HCT116 (cell line): ENCODE data around the gene IPO8.

Source experiments
- CBX3 ChIP-seq: IDR thresholded peaks from 2 replicates; pipeline ENCODE4 v1.6.1; 2012; ENCODE audit warnings: low read depth
- CEBPB ChIP-seq: IDR thresholded peaks from 2 replicates; pipeline ENCODE4 v1.6.1; 2012; ENCODE audit warnings: low read depth
- EGR1 ChIP-seq: IDR thresholded peaks from 2 replicates; pipeline ENCODE4 v1.6.1; 2012; ENCODE audit warnings: low read depth
- EZH2 ChIP-seq: fragments of 200-600 bp; sonication (generic); IDR thresholded peaks from 2 replicates; pipeline ENCODE4 v1.6.1; 2017; ENCODE audit warnings: antibody characterized with exemption, mixed run types
- EZH2phosphoT487 ChIP-seq: fragments of 200-600 bp; IDR thresholded peaks from 2 replicates; pipeline ENCODE4 v1.6.1; 2018; ENCODE audit warnings: antibody characterized with exemption, borderline replicate concordance
- JUND ChIP-seq: IDR thresholded peaks from 2 replicates; pipeline ENCODE4 v1.6.1; 2012
- POLR2A ChIP-seq: IDR thresholded peaks from 2 replicates; pipeline ENCODE4 v1.7.0; 2011; ENCODE audit warnings: borderline replicate concordance; ENCODE audit not compliant: insufficient read depth, insufficient read length; ENCODE audit errors: extremely low read depth
- POLR2AphosphoS5 ChIP-seq: IDR thresholded peaks from 2 replicates; pipeline ENCODE4 v1.6.1; 2011; ENCODE audit warnings: mild to moderate bottlenecking, low read depth, low read length, moderate library complexity
- SRF ChIP-seq: IDR thresholded peaks from 2 replicates; pipeline ENCODE4 v1.6.1; 2012; ENCODE audit warnings: low read depth
- YY1 ChIP-seq: IDR thresholded peaks from 2 replicates; pipeline ENCODE4 v1.6.1; 2011; ENCODE audit warnings: low read length, low read depth, moderate library complexity, mild to moderate bottlenecking; ENCODE audit not compliant: insufficient replicate concordance; ENCODE audit errors: extremely low read depth
- TF ChIP-seq, protein P1 (sequence below), 3 experiments: fragments of 200-600 bp in 1 of 3; sonication (generic) in 1 of 3; IDR thresholded peaks in 2 of 3; conservative IDR thresholded peaks in 1 of 3; 2 replicates each; pipeline ENCODE4 v1.5.1; 2012 to 2017; ENCODE audit warnings: low read depth in 2 of 3, low read length in 2 of 3, antibody characterized with exemption in 1 of 3, borderline replicate concordance in 1 of 3, control low read depth in 1 of 3, mild to moderate bottlenecking in 1 of 3, mixed read lengths in 1 of 3, mixed run types in 1 of 3, moderate library complexity in 1 of 3; ENCODE audit not compliant: insufficient read depth in 1 of 3
- TF ChIP-seq, protein P2 (sequence below): IDR thresholded peaks from 2 replicates; pipeline ENCODE4 v1.6.1; 2012

DNA sequence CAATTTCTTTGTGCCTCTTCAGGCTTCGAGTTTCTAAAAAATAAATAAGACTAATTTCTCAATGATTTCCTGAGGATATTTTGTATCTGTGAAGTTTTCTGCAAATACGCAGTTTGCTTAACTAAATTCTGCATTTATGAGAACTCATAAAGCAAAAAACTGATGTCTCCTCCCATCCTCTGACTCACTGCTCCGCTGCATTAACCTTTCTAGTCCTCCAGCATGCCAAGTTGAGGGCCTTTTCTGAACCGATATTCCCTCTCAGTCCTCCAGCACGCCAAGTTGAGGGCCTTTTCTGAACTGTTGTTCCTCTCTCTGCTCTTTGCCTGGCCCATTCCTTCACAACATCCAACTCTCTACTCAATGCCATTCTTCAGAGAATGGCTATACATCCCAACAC is 3.2 kb downstream of the IPO8 start:
- TF ChIP-seq JUND (no peak), YY1 (no peak), POLR2AphosphoS5 (no peak), CEBPB (no peak), EGR1 (no peak), SRF (no peak), EZH2phosphoT487 (no peak), POLR2A (no peak), CBX3 (no peak), EZH2 (no peak)
- TF ChIP-seq, protein P1, sequence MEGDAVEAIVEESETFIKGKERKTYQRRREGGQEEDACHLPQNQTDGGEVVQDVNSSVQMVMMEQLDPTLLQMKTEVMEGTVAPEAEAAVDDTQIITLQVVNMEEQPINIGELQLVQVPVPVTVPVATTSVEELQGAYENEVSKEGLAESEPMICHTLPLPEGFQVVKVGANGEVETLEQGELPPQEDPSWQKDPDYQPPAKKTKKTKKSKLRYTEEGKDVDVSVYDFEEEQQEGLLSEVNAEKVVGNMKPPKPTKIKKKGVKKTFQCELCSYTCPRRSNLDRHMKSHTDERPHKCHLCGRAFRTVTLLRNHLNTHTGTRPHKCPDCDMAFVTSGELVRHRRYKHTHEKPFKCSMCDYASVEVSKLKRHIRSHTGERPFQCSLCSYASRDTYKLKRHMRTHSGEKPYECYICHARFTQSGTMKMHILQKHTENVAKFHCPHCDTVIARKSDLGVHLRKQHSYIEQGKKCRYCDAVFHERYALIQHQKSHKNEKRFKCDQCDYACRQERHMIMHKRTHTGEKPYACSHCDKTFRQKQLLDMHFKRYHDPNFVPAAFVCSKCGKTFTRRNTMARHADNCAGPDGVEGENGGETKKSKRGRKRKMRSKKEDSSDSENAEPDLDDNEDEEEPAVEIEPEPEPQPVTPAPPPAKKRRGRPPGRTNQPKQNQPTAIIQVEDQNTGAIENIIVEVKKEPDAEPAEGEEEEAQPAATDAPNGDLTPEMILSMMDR (IDR thresholded peaks at IDR 0.05 in 2 of 3, conservative IDR thresholded peaks at IDR 0.05 in 1 of 3; ENCODE audit: borderline replicate concordance in 1 of 3, insufficient read depth in 1 of 3, low read depth in 2 of 3, low read length in 2 of 3), result no peak
- TF ChIP-seq, protein P2, sequence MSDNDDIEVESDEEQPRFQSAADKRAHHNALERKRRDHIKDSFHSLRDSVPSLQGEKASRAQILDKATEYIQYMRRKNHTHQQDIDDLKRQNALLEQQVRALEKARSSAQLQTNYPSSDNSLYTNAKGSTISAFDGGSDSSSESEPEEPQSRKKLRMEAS, result no peak
